HG02970 (cell line): ENCODE measurements around the gene SH3GL3.

Experiments used
- ATAC-seq: cut with Tn5 transposase; IDR thresholded peaks from one replicate; pipeline ENCODE4 v1.9.1; 2021; ENCODE audit warnings: mild to moderate bottlenecking, moderate library complexity, moderate number of reproducible peaks; ENCODE audit not compliant: unreplicated experiment, low FRiP score

SH3GL3 gene

DNA sequence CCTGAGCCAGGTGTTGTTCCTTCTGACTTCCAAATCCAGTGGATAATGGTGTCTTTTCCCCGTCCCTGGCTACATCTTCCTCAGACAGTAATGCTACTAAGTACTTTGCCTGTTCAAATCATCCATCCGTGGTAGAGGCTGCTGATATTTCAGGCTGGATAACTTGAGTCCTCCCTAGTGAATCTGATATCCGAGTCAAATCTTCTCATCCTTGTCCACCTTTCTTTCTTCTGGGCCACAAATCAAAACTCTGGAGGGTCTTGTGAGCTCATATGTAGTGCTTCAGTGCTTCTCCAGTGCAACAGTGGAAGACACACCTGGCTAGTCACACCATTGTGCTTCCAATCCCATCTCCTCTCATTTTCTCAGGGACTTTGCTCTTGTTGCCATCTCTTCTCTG is 11.2 kb downstream of the SH3GL3 start:
- no peak for ATAC-seq

DNA sequence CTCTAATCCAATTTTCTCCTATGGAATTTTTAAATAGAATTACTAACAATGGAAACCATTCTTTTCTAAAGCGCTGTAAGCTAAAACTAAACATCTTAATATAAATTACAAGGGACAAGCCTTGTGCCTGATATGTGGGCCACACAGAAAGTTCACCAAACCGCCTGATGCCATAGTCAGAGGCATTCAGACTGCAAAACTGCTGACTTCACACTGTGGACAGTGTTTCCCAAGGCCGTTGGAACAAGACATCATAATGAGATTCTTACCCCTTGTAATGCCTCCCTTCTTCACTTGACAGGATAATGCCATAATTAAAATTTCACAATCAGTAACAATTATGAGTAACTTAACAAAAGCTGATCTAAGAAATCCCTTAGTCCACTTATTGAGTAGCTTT is 14.9 kb downstream of the SH3GL3 start:
- no peak for ATAC-seq

DNA sequence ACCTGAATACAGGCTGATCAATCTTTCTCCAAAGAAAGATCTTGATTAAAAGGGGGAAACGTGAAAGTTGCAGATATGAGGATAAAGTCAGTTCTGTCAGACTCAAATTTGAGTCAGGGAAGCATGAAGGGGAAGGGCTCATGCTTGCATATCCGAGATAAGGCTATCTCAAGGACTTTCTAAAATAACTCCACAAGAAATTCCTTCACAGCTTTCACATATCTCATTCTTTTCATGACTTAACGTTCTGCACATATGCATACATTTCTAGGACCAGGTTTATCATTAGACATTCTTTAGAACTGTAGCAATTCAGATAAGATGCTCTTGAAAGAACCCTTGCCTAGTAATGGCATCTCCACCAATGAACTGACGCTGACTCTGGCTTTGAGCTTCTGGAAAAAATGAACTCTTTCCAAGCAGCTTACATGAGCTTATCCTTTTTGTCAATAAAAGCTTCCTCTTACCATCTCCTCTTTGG is 15.9 kb downstream of the SH3GL3 start:
- no peak for ATAC-seq

DNA sequence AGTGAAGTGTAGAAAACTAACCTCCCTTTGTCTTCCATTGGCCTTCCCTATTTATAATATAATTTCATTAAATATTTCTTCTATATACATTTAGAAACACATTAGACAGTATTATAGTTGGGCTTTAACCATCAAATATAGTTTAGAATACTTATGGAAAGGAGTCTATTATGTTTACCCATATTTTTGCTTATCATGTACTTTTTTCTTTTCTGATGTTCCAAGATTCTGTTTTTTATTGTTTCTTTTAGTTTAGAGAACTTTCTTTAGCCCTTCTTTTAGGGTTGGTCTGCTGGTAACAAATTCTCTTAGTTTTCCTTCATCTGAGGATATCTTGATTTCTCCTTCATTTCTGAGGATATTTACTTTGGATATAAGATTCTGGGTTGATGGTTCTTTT is 23.7 kb downstream of the SH3GL3 start:
- ATAC-seq, result no peak

DNA sequence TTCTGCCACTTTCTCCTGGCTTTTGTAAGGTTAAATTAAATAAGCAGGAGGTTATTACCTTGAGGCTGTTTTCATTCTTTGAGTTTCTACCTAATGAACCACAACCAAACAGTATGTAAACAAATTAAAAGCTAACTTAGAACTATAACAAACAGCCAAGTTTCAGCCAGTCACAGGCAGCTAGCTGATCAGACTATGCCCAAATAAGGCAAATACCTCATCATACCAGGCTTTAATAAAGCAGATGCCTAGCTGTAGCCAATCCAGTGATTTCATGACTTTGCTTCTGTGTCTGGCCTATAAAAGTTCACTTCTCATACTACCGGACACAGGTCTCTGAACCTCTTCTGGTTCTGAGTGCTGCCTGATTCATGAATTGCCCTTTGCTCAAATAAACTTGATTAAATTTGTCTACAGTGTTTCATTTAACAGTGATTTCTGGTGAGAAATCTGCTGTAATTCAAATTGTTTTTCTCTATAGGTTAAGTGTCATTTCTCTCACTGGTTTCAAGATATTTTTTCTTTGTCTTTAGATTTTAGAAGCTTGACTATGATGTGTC is 24.2 kb downstream of the SH3GL3 start:
- ATAC-seq, result no peak

DNA sequence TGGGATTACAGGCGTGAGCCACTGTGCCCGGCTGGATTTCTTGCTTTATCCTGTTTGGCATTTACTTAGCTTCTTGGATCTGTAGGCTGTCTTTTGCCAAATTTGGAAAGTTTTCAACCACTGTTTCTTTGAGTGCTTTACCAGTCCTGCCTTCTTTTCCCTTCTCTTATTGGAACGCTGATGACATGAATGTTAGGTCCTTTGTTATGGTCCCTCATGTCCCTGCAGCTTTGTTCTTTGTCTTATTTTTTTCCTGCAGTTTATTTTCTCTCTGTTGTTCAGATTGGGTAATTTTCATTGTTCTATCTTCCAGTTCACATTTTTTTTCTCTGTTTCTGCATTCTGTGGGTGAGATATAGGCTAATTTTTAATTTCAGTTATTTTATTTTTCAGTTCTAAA is 25.0 kb downstream of the SH3GL3 start:
- no peak for ATAC-seq

DNA sequence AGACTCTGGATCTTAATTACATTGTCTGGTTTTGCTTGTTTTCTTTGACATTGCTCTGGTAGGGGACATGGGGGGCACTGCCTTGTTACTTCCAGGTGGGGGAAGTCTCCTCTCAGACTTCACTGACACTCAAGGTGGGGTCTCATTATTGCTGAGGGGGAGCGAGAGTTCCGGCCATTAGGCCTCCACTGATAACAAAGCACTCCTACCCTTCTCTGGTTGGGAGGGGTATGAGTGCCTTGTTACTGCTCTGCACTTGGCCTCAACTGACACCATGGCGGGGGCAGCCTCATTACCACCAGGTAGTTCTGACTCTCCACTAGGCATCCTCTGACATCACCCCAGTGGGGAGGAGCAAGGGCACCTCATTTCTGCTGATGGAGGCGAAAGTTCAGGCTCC is 25.7 kb downstream of the SH3GL3 start:
- no peak for ATAC-seq

DNA sequence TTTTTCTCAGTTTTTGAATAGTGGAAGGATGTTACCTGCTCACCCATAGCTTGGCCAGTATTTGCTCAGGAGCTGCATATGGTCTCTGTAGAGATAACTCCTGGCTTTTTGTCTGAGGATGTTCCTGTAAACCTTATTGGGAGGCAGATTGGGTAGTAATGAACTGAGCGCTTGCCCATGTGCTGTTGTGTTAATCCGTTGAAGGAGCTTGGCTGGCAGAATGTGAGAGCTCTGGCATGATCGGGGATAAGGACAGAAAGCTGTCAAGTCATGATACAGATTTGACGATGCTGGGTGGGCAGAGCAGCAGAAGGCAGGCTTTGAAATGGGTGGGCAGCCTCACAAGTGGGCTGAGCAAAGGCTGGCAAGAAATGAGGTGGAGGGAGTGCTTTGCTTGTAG is 27.4 kb downstream of the SH3GL3 start:
- no peak for ATAC-seq

DNA sequence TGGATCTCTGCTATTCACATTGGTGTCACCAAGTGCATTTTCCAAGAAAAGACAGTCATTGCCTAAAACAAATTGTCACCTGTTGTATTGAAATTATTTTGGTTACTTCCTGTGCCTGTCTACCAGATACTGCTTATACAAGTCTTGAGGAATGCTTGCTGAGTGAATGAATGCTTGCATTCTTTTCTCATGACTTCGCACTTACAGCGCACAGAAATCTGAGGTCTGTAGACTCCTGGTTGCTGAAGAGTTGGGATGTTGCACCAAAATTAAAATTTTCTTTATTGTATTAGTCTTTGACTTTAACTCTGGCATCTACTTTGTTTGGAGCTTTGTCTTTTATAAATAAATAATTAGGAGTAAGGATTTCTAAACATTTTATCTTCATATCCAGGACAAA is 28.4 kb downstream of the SH3GL3 start:
- no peak for ATAC-seq

DNA sequence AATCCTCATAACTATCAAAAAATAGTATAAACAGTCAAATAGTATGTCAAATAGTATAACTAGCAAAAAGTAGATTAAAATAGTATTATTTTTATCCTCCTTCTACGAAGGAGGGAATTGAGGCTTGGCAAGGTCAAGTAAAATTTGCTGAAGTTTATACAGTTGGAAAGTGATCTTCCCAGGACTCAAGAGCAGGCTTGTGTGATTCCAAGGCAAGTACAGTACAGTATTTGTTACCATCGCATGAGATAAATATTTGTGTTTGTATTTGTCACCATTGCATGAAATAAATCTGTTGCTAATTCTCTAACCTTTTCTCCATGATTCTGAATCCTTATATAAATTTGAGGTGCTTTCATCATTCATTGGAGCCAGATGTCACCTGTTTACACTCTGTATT is 28.9 kb downstream of the SH3GL3 start:
- no peak for ATAC-seq

DNA sequence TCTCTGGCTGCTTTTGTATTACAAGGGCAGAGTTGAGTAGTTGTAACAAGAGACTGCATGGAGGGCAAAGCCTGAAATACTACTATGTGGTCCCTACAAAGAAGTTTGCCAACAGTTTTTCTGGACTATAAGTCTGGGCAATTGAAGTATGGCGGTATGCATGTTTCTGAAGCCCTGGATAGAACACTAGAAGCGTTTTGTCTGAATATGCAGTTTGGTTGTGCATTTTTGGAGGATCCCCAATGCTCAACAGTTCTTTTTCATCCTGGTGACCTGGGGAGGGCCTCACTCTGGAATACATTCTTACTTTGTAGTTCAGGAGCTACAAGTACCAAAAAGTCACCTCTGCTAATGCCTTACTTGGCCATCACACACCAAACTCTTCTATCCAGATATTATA is 29.6 kb downstream of the SH3GL3 start:
- ATAC-seq, result no peak

DNA sequence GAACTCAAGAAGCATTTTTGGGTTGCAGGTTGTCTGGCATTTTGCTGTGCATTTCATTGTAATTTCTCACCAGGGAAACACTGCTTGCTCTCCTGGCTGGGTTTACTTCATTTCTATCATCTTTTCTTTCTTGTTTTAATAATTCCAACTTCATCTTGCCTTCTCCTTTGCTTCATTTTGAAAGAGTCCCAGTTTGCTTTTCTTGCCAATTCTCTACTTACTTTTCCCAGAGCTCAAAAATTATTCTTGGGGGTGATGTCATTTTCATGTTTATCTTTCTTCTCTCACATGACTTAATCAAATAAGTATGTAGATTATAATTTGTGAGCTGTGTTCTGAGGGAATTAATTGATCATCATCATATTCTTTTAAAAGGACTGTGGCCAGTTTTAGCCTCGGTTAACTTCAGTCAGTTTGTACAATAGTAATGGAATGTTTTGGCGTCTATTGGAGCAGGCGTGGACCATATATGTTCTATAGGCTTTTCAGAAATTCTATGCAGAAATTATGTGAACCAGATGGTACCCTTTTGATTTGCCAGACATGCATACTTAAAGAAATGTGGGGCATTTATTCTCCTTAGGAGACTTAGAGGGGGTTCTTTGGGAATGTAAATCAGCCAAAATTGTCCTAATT is 30.1 kb downstream of the SH3GL3 start:
- no peak for ATAC-seq

DNA sequence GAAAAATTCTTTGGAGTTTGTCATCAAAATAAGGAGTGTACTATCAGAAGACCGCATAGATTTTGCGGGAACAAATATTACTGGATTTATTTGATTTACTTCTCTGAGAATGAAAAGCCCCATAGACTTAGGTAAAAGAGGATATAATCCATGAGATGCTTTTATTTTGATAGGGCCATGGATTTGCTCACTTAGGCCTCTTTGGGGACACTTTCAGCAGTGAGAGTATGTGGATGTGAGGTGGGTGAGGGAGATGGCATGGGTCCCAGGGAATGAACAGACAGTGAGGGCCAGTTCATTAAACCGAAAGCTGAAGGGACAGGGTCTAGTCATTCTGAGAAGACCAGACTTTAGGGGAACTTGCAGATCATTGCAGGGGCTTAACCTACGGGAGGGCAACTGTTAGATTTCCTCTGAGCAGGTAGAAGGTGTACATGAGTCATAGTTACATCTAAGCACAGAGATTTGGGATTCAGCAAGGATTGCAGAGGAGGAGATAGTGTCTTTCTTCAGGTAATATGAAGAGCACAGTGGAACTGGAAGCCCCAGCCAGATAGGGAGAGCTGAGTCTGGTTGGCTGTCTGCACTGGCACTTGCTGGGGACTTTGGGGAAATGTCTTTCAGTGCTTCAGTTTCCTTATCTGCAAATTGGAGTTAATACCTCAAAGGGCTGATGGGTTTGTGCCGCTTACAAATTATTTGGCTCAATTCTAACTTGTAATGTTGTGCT is 30.8 kb downstream of the SH3GL3 start:
- no peak for ATAC-seq

DNA sequence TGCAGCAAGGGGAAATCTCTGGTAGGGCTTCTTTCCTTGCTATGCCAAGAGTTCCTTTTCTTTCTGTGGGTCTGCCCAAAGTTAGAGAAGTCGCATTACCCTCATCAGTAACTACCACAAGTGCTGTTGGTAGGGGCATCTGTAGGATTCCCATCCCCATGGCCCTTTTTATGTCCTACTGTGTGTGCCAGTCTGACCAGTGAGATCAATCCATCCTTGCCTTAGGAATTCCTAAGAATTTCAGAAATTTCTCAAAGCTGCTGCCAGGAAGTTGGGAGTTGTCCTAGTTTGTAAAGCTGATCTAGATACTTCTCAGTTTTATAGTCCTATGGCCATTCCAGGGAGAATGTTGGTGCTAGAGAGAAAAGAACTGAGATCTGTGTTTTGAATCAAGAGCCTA is 36.5 kb downstream of the SH3GL3 start:
- no peak for ATAC-seq

DNA sequence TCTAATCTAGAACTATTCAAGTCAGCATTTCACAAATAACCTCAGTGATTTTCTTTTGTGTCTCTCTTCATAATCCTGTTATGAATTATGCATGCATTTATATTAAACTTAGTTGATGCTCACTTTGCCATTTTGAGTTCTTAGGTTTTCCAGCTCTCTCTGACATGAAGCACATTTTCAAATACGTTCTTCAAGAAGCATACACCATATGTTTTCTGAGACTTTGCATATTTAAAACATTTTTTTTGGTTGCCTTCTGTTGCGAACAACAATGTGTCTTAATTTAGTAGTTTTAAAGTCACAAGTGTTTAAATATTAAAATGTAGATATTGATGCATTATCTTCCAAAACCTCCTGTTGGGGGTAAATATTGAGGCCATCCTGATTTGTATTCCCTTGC is 37.5 kb downstream of the SH3GL3 start:
- no peak for ATAC-seq

DNA sequence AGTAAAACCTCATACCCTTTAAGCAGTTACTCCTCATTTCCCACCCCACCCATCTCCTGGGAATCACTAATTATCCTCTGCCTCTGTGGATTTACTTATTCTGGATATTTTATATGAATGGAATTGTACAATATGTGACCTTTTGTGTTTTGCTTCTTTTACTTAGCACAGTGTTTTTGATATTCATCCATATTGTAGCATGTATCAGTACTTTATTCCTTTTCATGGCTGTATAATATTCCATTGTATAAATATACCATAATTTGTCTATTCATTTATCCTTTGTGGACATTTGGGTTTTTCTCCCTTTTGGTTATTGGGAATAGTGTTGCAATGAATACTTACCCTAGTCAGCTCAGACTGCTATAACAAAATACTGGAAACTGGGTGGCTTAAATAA is 39.2 kb downstream of the SH3GL3 start:
- no peak for ATAC-seq

DNA sequence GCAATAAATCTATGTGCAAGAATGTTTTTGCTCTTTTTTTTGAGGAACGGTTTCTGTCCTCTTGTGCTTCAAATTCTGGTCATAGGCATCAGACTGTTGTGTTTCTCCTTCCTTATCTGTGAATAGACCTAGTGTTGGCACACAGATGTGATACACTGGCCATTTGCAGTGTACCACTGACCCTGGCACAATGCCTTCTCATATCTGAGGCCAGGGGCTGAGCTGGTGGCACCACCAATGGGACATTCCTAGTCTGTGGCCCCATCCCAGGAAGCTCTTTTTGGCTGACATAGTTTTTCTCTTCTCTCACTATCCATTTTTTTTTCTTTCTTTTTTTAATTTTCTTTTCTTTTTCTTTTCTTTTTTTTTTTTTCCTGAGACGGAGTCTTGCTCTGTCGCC is 40.4 kb downstream of the SH3GL3 start:
- no peak for ATAC-seq

DNA sequence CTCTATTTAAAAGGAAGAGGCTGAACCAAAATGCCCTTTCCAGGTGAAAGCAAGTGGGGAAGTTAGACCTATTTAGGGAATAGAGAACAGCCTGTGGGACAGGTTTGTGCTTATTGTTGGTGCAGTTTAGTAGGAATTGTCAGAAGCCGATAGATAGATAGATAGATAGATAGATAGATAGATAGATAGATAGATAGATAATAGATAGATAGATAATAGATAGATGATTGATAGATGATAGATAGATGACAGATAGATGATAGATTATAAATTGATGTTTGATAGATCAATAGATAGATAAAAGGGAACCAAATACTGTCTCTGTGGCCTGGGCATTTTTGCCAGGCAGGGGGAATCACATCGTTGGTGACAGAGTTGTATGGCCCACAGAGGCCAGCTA is 42.5 kb downstream of the SH3GL3 start:
- no peak for ATAC-seq

DNA sequence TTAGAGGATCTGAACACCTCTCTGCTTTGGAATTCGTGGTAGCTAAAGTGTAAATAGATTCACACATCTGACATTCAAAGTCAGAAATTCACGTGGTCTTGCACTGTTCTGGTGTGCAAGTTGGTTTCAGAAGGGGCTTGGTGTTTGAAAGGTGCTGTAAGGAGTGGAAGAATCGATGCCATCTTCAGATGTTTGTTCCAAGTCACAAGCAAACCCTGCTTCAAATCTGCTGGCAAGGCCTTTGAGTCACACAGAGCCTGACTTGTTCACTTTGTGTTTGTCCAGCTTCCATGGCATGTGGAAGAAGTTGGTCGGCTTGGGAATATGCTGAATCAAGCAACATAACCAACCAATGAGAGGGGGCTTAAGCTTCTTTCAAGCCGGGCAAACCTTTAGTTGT is 44.3 kb downstream of the SH3GL3 start:
- no peak for ATAC-seq

DNA sequence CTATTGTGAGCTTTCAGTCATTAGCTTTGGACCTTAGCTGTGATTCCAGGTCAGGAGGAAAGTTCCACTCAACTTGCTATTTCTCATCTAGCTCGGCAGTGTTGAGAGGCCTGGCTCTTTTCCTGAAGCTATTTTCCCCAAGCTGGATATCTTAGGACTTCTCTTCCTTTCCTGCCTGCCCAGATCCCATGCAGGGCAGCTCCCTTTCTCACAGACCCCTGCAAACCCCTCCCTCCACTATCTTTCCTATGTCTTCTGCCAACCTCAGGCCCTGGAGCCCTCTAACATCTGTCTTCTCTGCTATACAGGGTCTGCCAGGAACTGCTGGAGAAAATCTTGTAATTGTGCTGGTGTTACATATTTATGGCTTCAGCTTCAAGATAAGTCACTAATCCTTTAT is 49.6 kb downstream of the SH3GL3 start:
- ATAC-seq, result no peak

DNA sequence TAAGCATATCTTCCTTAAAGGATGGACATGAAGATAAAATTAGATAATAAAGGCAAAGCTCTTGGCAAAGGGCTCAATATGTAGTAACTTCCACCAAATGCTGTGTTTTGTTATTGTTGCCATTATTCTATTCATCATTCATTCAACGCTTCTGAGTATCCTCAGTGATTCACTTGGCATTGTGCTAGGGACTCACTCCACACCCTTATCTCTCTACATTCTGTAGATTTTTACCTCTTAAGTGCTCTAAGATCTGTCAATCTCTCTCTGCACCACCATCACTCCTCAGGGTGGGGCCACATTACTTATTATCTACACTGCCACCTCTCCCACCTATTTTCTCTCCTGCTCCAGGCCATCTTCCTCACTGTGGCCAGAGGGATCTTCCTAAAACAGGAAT is 51.2 kb downstream of the SH3GL3 start:
- no peak for ATAC-seq

DNA sequence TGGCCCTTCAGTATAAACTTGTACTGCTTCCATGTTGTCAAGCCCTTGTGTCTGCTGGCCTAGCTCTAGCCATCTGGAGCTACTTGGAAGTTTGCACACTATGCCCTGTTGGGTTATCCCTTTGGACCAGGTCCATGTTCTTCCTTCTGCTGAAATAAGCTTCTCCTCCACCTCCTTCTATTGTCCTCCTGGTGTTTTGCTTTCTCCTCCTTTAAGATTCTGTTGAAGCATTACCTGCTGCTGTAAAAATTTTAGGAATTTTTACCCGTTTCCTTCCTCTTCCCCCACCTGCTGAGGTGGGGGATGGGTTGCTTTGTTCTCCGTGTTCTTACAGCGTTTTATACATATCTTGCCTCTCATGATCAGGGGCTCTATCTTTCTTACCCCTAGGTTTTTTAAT is 51.7 kb downstream of the SH3GL3 start:
- no peak for ATAC-seq
